NCI-H510A (cell line): Measurements from ENCODE around the gene ATF7.
"Not testable (repeated sequence)": the region's sequence is repeated elsewhere in the genome, so short reads cannot be mapped to it uniquely, and the experiment has no call there.

ENCODE experiments used
- DNase-seq: peaks from one replicate; lab custom pipeline; 2025; lab: John Stamatoyannopoulos, UW

ATF7 gene

DNA sequence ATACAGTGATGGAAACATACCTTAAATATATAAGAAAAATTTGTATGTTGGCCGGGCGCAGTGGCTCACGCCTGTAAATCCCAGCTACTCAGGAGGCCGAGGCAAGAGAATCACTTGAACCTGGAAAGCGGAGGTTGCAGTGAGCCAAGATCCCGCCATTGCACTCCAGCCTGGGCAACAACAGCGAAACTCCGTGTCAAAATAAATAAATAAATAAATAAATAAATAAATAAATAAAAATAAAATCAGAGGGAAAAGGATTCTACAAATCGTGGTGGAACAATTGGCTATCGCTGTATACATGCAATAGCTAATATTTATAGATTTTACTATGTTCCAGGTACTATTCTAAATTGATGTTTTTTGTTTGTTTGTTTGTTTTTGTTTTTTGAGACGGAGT is 1.7 kb upstream of the ATF7 start:
- DNase-seq: no peak

- no peak for DNase-seq
These were observed 554 bp upstream of the ATF7 start for GRCh38 chr12:53626702-53627169.

DNA sequence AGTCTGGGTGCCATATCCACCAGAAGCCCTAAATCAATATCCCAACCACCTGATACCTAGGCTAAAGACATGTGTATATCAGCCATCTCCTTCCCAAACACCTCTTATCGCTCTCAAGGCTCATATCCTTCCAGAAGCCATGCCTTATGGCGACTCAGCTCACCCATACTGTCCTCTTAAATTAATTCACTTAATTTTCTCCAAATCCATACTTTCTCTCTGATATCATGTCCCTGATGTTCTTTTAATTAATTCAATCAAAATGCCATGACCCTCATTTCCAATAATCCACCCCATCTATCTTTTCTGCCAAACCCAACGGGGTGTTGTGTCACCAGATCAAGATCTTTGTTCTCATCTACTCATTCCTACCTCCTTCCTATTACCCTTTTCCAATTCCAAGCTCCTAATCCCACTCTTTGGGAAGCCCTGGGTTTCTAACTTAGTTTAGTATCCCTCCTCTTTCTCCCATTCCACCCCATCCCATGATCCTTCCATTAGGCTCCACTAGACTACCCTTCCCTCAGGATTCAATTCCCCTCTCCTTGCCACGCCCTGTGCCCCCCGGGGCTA is 723 bp downstream of the ATF7 start:
- DNase-seq: no peak

DNA sequence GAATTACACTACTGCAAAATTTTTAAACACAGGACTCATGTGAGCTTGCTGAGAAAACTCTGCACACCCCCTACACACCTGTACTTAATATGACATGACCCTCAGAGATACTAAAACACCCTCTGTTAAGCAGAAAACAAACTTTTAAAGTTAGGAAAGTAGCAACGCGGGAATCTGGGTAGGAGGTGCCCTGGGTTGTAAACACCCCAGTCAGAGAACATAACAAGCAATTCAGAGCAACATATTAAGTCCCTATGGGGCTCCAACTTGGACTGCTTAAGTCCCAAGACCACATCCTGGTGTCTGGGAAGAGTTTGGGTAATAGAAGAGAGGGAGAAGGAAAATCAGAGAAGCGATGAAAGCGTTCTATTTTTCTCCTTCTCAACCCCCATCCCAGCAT is 1.2 kb downstream of the ATF7 start:
- DNase-seq: no peak

DNA sequence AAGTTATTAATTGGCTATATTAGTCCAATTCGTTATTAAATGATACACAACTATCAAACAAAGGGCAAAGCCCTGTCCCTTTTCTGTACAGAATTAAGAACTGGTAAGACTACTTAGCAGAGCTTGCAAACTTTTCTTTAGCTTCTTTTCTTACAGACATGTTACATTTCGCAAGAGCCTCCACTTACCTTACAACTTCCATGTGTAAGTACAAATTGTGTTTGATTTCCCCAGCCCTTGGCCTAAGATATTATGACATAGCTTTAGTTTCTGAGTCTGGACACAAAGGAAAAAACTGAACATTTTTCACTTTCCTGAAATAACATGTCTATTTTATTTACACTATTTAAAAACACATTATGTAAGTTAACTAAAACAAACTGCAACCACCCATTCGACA is 1.7 kb downstream of the ATF7 start:
- no peak for DNase-seq

DNA sequence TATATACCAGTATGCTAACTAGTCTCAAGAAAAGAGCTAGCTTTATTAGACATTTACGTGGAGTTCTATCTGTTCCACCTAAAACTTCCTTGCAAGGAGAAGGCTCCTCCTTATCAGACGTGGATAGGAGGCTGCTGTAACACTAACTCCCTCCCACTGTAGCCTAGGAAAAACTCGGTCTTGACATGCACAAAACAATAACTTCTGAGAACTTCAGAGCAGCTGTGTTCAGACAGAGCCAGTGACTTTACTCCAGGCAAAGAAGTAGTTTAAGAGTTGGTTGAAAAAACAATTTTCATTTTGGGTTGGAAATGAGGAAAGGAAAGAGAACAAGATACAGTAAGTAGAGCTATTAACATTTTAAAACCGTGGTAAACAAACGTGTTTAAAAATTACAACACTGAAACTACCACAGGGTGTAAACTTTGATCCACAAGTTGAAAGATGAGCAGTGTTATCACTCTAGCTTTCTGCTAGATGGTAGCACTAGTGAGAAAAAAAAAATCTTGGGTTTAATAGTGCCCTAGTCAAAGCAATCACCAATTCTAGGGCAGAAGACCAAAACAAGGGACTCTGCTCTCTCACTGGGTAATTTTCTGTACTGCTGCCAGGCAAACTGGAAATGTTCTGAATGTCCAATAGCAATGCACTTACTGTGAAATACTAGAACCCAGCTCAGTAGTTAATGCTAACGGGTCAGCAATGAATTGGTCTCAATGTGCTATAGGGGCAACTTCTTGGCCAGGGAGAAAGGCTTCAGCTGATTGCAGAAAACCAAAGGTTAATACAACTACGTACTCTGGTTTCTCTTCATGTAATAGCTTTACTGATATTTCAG is 2.4 kb downstream of the ATF7 start:
- DNase-seq: no peak

DNA sequence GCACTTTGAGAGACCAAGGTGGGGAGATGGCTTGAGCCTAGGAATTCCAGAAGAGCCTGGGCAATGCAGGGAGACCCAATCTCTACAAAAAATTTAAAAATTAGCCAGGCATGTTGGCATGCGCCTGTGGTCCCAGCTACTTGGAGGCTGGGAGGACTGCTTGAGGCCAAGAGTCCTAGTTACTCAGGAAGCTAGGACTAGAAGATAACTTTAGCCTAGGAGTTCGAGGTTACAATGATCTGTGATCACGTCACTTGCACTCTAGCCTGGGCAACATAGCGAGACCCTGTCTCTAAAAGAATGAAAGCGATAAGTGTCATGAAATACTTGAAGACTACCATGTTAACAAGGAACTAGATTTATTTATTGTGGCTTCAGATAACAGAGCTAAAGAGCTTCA is 3.5 kb downstream of the ATF7 start:
- DNase-seq: no peak

DNA sequence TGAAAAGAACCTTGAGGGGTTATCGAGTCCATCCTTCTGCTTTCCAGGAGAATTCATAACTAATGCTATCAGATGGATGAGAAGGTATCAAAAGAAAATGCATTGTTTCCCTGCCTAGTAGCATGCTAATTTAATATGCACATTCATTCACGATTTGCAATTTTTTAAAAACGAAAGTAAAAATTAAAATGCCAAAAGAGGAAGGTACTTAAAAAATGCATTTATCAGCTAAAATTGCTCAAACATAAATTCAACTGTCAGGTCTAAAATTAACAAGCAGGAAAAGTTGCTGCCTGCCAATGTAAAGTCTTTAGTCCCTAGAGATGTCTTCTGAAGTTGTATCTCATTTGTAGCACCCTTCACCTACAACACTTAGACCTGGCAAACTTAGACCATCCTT is 7.9 kb downstream of the ATF7 start:
- DNase-seq: no peak

DNA sequence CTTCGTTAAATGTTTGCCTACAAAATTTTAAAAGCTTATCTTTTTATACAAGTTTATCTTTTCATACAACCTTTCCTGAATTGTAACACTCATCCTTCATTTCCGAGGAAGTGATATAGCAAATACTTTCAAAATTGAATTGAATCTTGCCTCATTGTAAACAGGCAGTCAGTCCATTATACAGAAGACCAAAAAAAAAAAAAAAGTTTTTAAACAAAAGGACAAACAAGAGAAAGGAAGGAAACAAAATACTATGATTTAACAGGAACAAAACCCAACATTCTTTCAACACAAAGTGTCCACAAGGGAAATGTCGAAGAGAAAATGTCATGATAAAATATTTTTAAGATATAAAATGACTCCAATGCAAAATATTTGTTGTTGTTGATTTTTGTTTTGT is 8.5 kb downstream of the ATF7 start:
- no peak for DNase-seq

DNA sequence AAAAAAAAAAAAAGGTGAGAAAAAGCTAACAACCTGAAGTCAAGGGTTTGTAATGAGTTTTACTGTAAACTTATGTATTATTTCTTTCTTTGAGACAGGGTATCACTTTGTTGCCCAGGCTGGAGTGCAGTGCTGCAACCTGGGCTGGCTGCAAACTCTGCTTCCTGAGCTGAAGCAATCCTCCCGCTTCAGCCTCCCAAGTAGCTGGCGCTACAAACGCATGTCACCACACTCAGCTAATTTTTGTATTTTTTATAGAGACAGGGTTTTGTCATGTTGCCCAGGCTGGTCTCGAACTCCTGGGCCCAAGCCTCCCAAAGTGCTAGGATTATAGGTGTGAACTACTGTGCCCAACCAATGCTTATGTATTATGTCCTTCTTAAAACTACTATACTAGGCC is 9.2 kb downstream of the ATF7 start:
- DNase-seq: no peak

- DNase-seq: no peak
These were observed 12.4 kb downstream of the ATF7 start for GRCh38 chr12:53613821-53614220.

GRCh38 chr12:53612978-53613377 is 13.2 kb downstream of the ATF7 start:
- no peak for DNase-seq

GRCh38 chr12:53611304-53611703 is 14.9 kb downstream of the ATF7 start:
- DNase-seq: no peak

DNA sequence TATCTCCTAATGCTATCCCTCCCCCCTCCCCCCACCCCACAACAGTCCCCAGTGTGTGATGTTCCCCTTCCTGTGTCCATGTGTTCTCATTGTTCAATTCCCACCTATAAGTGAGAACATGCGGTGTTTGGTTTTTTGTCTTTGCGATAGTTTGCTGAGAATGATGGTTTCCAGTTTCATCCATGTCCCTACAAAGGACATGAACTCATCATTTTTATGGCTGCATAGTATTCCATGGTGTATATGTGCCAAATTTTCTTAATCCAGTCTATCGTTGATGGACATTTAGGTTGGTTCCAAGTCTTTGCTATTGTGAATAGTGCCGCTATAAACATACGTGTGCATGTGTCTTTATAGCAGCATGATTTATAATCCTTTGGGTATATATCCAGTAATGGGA is 19.5 kb downstream of the ATF7 start:
- not testable (repeated sequence) for DNase-seq

DNA sequence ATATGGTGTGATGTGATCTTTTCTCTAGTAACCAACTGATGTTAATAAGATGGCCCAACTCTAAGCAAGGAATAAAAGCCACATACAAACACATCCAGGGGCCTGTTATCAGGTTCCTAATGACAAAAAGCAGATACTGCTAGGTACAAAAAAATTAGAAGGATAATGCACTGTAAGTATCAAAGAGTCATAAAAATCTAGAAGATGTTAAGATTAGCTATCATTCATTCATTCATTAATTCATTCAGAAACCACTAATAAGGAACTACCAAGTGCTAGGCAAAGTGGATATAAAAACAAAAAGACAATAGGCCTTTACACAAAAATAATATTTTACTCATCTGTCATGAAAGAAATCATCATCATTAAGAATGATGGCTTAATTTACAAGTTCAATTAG is 21.6 kb downstream of the ATF7 start:
- no peak for DNase-seq

DNA sequence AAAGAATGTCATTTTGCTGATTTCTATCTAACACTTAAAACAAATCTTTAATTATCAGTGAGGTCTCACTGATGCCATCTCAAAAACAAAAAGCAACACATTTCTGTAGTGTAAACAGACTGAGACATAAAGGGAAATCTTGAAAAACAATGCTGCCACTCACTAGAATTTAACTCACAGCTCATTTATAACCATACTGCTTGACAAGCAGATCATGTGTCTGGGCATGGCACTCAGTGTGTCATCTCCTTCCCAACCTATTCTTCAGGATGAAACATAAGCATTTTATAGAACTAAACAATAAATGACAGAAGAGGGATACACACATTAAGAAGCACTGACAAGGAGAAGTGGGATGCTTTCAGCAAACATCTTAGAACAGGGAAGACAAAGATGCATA is 22.4 kb downstream of the ATF7 start:
- DNase-seq: no peak

- DNase-seq: no peak
These were observed 23.0 kb downstream of the ATF7 start for GRCh38 chr12:53603196-53603595.

GRCh38 chr12:53602176-53602864 is 23.9 kb downstream of the ATF7 start:
- DNase-seq: no peak

DNA sequence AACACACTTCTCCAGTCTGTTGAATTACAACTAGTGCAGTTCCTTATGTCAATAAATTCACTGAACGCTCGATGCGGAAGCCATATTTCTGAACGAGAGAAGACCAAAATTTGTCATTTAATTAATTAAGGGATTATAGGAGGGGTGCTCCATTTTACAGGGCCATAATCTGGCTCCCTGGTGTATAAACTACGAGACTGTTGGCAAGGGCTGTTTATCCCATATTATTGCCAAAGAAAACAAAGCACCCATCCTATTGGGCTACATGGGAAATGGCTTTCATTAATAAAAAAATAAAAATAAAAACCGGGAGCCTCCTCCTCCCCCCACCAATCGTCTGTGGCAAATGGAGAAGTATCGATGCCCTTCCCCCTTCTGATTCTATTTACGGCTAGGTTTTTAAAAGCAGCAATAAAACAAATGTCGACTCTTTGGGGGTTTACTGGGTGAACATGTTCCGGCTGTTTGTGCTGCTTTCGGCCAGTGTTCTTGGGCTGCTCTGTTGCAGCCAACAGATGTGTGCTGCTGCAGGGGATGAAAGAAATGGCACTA is 24.8 kb downstream of the ATF7 start:
- no peak for DNase-seq

DNA sequence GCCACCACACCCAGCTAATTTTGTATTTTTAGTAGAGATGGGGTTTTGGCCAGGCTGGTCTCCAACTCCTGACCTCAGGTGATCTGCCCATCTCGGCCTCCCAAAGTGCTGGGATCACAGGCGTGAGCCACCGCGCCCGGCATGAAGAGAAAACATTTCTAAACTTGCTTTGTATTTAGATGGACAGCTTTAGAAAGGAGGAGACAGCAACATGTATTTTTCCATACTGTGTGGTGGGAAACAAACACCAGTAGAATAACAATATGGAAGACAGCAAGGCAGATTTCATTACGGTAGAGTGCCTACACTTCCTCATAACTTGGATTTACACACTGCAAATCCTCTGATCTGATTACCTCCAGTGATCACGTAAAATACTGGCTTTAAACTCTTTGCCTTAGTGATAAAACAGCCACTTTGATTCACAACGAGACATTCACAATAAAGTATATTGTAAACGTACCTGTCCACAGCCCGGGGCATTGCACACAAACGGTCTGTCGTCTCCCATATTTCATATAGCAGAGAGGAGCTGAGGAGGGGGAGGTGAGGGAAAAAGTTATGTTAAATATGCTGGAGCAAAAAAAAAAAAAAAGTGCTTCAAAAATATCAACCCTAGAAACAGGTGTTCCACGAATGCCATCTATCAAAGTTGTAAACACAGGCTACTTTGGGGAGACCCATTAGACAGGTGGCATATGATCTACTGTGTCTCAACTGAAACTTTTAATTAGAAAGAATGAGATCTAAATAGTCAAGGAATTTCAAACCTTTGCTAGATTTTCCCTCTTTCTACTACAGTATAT is 25.5 kb downstream of the ATF7 start:
- no peak for DNase-seq

DNA sequence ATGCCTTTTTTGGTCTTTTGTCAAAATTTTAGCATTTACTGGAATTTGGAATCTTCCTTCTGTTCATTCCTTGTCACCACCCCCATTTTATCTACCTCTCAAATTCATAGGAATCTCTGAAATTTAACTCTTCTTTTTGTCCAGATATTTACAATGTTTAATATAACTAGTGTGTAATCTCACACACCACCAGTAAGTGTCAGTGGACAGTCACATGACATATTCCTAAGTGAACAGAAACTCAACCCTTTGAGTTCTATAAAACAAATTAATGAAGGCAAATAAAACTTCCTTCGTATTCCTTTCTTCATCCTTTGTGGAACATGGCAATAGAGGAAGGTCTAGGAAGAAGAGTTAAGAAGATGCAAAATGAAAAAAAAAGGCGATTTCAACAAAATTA is 26.6 kb downstream of the ATF7 start:
- no peak for DNase-seq

- not testable (repeated sequence) for DNase-seq
These were observed 27.2 kb downstream of the ATF7 start for GRCh38 chr12:53598971-53599370.
